Measurements from ENCODE around the gene CDC14B.

- TF ChIP-seq, protein P1, sequence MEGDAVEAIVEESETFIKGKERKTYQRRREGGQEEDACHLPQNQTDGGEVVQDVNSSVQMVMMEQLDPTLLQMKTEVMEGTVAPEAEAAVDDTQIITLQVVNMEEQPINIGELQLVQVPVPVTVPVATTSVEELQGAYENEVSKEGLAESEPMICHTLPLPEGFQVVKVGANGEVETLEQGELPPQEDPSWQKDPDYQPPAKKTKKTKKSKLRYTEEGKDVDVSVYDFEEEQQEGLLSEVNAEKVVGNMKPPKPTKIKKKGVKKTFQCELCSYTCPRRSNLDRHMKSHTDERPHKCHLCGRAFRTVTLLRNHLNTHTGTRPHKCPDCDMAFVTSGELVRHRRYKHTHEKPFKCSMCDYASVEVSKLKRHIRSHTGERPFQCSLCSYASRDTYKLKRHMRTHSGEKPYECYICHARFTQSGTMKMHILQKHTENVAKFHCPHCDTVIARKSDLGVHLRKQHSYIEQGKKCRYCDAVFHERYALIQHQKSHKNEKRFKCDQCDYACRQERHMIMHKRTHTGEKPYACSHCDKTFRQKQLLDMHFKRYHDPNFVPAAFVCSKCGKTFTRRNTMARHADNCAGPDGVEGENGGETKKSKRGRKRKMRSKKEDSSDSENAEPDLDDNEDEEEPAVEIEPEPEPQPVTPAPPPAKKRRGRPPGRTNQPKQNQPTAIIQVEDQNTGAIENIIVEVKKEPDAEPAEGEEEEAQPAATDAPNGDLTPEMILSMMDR (IDR thresholded peaks at IDR 0.05) = no peak
- no peak for TF ChIP-seq EZH2 (IDR thresholded peaks at IDR 0.05)
Measured at GRCh38 chr9:96609732-96610131, 9.9 kb downstream of the CDC14B start.
